Activated CD4-positive, CD25-positive, alpha-beta regulatory T cell treated with anti-CD3 and anti-CD28 coated beads, Interleukin-2, amount 50 U/mL, for 72 hours (primary cell): ENCODE measurements around the gene ECE2.

Experiments
- DNase-seq: peaks from one replicate; pipeline ENCODE4 v3.0.0; 2021

ECE2 gene

DNA sequence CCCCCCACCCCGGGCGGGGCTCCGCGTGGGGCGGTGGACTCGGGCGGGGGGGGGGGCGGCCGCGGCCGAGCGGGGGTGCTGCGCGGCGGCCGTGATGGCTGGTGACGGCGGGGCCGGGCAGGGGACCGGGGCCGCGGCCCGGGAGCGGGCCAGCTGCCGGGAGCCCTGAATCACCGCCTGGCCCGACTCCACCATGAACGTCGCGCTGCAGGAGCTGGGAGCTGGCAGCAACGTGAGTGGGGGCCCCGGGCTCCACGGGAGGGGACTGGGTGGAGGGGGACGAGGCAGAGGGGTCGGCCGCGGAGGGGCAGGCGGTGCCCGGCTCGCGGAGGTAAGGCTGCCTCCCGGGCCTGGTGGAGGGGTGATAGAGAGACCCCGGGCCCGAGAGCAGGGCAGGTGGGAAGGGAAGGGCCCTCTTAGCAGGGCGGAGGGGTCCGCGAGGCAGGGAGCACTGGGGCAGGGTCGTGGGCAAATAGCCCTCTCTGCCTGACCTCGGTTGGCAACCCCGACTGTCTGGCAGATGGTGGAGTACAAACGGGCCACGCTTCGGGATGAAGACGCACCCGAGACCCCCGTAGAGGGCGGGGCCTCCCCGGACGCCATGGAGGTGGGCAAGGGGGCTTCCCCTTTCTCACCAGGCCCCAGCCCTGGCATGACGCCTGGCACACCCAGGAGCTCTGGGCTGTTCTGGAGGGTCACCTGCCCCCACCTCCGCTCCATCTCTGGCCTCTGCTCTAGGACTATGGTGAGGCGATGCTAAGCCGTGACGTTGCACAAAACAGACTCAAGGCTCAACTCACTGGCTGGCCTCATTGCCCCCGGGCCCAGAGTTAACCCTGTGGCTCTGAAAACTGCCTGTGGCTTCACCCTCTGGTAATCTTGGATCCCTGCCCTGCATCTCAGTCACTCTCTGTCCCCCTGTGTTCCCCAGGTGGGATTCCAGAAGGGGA is at the start of gene ECE2:
TSS of gene ECE2 (plus strand) at position 62 of the 950 bp plus-strand sequence. CDS start at position 194, 132 bp downstream.
- no peak for DNase-seq

- DNase-seq: peak; percentile 47
Measured at GRCh38 chr3:184227481-184227935, 48.3 kb upstream of the ECE2 start.

DNA sequence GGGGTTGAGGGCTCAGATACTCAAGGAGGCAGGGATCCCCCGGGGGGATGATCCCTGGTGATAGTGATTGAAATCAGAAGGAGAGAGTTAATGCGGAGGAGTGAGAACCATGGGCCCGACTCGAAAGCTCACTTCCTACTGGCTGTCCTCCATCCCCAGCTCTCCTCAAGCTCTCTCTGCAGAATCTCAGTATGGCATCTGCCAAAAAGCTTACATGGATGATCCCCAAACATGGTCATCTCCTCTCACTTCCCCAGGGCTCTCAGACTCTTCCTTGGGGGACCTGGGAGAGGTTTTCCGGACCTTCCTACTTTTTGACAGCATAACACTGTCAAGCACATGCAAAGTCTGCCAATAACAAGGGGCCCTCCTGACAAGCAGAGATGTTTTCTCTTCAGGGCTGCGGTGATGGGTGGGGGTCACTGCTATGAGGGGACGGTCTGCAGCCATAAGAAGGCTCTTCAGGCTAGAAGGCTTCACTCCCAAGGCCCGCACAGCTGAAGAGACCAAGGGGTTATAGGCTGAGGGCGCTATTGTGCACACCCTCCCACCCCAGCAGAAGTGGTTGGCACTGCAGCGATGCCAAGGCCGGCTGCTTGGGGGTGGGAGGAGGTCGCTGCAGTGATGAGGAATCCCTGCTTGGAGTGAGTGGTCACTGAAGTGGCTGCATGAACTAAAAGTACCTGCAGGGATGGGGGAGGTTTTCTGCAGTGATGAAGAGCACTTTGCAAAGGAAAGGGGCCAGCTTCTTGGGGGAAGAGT is 47.3 kb upstream of the ECE2 start:
- no peak for DNase-seq

DNA sequence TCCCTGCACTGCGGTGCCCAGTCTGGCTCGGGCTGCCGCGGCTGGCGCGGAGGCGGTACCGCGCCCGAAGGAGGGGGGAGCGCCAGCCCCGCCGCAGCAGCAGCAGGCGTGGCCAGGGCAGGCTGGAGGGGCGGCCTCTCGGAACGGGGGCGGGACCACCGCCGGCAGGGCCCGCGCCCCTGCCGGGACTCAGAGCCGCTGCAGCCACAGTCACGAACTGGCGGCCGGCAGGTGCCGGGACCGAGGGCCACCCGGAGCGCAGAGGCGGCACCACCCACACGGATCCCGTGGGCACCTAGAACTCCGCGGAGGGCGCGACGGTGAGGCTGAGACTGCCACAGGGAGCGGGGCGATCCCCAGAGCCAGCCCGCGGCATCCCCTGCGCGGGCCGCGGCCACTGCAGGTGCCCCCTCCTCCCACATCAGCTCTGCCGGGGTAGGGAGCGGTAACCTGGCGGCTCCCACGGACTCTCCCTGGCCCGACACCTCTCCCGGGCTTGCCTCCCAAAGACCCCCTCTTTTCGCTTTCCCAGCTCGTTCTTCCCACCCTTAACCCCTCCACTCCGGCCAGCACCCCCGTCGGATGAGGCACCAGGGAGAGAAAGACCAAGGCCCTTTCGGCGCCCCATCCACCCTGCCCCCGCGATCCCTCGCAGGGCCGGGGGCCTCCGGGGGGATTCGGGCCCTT is 46.3 kb upstream of the ECE2 start, which contains the start of gene VWA5B2:
TSS of gene VWA5B2 (plus strand) at position 192 of the 687 bp plus-strand sequence. CDS start 944 bp downstream, outside the sequence.
- peak; percentile 56 for DNase-seq

GRCh38 chr3:184230081-184230602 is 45.7 kb upstream of the ECE2 start:
- no peak for DNase-seq

- no peak for DNase-seq
Measured at GRCh38 chr3:184230603-184231528, 45.0 kb upstream of the ECE2 start.

DNA sequence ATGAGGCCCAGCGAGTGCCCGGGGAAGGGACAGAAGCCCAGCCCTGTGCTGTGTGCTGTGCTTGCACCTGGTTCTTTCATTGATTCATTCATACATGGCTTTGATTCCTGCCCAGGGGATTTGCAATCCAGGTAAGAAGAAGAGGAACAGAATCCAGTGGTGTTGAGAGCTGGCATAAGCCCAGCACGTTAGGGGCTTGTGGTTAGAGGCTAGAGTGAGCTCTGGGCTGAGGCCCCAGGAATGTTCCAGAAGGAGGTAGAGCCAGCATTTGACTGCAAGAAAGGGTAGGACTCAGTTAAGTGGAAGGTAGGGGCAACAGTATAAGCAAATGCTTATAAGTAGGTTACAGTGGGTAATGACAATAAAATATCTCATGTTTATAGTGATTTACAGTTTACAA is 44.2 kb upstream of the ECE2 start:
- no peak for DNase-seq

GRCh38 chr3:184233127-184233843 is 42.5 kb upstream of the ECE2 start:
- DNase-seq: no peak

GRCh38 chr3:184234224-184234623 is 41.6 kb upstream of the ECE2 start:
- DNase-seq: no peak

- no peak for DNase-seq
Measured at GRCh38 chr3:184234671-184235380, 41.0 kb upstream of the ECE2 start.

DNA sequence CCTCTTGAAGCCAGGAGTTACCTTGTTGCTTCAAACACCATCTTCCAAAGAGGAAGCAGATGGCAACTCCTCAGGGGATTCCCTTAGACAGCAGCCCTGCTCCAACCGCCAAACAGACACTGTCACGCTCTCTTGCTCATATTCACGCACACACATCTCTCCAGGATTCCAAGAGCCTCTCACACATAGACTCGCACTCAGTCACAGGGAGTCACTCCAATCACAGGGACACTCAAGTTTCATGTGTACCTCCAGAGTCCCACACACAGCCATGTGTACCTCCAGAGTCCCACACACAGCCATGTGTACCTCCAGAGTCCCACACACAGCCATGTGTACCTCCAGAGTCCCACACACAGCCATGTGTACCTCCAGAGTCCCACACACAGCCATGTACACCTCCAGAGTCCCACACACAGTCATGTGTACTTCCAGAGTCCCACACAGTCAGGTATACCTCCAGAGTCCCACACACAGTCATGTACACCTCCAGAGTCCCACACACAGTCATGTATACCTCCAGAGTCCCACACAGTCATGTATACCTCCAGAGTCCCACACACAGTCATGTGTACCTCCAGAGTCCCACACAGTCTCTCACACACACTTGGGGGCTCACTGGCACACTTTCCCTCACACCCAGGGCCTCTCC is 40.3 kb upstream of the ECE2 start:
- no peak for DNase-seq

DNA sequence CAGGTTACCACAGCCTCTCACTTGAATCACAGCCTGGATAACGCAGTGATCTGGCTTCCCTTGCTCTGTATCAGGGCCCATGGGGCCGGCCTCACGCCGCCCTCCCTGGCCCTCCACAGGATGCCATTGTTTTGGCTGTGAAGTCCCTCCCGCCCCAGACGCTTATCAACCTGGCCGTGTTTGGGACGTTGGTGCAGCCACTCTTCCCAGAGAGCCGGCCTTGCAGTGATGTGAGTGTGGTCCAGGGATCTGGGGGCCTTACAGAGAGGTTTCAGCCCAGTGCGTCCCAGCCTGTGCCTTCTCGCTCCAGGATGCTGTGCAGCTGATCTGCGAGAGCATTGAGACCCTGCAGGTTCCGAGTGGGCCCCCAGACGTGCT is 39.8 kb upstream of the ECE2 start:
- no peak for DNase-seq

GRCh38 chr3:184236636-184237035 is 39.2 kb upstream of the ECE2 start:
- DNase-seq: no peak

DNA sequence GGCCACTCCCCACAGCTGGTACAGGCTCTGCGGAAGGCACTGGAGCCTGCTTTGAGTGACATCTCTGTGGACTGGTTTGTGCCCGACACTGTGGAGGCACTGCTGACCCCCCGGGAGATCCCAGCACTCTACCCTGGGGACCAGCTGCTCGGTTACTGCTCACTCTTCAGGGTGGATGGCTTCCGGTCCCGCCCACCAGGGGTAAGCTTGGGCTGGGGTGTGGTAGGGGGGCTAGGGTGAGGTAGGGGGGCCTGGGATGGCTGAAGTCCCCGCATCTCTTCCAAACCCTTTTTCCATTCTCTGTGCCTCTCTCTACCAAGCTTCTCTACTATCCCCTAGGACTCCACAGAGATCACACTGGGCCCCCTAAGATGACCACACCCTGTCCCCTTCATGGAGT is 38.6 kb upstream of the ECE2 start:
- peak; percentile 5 for DNase-seq

- DNase-seq: no peak
Measured at GRCh38 chr3:184237807-184238206, 38.0 kb upstream of the ECE2 start.

DNA sequence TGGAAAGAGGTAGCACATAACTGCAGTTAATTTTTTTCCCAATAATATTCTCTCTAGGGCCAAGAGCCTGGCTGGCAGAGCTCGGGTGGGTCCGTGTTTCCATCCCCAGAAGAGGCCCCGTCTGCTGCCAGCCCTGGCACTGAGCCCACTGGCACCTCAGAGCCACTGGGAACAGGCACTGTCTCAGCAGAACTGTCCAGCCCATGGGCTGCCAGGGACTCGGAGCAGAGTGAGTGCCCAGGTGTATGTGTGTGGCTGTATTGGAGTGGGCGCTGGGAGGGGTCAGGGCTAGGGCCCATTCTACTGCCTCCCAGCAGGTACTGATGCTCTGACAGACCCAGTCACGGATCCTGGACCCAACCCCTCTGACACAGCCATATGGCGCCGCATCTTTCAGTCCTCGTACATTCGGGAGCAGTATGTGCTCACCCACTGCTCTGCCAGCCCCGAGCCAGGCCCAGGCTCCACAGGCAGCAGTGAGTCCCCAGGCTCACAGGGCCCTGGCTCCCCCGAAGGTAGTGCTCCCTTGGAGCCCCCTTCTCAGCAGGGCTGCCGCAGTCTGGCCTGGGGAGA is 37.5 kb upstream of the ECE2 start:
- DNase-seq: no peak

GRCh38 chr3:184239221-184239620 is 36.6 kb upstream of the ECE2 start:
- no peak for DNase-seq

DNA sequence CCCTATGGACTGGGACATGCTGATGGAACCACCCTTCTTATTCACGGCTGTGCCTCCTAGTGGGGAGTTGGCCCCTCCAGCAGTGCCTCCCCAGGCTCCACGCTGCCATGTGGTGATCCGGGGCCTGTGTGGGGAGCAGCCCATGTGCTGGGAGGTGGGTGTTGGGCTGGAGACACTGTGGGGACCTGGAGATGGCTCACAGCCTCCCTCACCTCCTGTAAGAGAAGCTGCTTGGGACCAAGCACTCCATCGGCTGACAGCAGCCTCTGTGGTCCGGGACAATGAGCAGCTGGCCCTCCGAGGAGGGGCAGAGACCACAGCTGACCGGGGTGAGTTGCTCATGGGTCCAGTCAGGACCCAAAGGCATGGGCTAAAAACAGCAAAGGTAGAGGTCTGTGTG is 36.1 kb upstream of the ECE2 start:
- DNase-seq: no peak

DNA sequence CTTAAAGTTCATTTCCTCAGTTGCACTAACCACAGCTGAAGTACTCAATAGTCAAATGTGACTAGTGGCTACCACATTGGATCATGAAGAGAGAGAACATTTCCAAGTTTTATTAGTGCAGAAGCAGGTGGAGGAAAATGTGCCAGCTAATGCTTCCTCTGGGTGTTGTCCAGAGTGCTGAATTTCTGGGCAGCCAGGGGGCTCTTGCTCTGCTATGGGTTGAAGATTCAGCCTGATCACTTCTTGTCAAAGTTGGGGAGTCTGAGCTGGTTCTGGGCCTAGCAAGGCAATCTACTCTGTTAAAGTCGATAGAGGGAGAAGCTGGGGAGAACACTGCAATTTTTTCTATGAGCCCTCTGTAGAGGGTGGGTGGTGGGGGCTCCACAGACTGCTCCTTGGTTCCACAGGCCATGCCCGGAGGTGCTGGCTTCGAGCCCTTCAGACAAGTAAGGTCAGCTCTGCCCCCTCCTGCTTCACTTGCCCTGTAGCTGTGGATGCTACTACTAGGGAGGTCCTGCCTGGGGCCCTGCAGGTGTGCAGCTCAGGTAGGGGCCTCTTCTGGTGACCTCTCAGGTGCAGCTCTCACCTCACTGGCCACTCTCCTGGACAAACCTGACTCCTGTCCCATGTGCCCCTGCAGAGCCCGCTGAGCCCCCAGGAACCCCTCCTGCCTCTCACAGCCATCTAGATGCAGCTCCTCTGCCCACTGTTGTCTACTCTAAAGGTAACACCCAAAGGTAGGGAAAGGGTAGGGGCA is 35.3 kb upstream of the ECE2 start:
- DNase-seq: no peak
